ENCODE measurements around the gene PRTG. TPM values are rescaled to one million over a fixed set of nuclear protein-coding genes. Genes with fewer than 3 reads are reported as not detected.
"Not testable (repeated sequence)": the region's sequence is repeated elsewhere in the genome, so short reads cannot be mapped to it uniquely, and the experiment has no call there.

PRTG gene
- total RNA-seq, 1 donor from 2014 or later = under 0.01 TPM

DNA sequence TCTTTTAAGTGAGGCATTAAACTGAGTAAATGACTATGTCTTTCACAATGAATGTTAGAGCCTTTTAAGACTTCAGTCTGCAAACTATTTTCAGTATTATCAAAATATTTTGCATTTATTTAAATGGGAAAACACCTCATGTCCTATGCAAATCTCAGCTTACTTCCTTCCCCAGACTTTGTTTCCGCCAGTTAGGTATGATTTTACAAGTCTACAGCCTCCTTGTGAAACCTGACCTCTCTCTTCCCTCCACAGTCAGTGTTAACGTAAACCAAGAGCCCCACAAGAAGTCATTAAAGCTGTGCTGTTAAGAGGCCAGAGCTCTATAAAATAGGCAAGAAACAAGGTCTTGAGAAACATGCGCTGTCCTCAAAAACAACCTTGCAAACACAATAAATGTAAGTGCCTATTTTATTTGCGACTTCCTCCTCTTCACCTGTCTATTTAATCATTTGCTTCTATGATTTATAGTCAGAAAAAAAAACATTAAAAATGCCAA lies 48.3 kb downstream of the PRTG start:
- H3K36me3 ChIP-seq (ENCODE audit: control insufficient read depth, insufficient read depth, low read length) = no peaks in the 10 kb centered on the region
- H3K27me3 ChIP-seq (ENCODE audit: control insufficient read depth, insufficient read depth, low read length) = no peaks in the 10 kb centered on the region
- TF ChIP-seq, protein P1, sequence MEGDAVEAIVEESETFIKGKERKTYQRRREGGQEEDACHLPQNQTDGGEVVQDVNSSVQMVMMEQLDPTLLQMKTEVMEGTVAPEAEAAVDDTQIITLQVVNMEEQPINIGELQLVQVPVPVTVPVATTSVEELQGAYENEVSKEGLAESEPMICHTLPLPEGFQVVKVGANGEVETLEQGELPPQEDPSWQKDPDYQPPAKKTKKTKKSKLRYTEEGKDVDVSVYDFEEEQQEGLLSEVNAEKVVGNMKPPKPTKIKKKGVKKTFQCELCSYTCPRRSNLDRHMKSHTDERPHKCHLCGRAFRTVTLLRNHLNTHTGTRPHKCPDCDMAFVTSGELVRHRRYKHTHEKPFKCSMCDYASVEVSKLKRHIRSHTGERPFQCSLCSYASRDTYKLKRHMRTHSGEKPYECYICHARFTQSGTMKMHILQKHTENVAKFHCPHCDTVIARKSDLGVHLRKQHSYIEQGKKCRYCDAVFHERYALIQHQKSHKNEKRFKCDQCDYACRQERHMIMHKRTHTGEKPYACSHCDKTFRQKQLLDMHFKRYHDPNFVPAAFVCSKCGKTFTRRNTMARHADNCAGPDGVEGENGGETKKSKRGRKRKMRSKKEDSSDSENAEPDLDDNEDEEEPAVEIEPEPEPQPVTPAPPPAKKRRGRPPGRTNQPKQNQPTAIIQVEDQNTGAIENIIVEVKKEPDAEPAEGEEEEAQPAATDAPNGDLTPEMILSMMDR (IDR thresholded peaks at IDR 0.05; ENCODE audit: insufficient read depth, low read length, severe bottlenecking) = no peak
- FAIRE-seq (no peak), DNase-seq (ENCODE audit: low read depth) (peak; percentile 7)
- H3K4me3 ChIP-seq (ENCODE audit: low read depth, low read length) = no peak overlapping the region

DNA sequence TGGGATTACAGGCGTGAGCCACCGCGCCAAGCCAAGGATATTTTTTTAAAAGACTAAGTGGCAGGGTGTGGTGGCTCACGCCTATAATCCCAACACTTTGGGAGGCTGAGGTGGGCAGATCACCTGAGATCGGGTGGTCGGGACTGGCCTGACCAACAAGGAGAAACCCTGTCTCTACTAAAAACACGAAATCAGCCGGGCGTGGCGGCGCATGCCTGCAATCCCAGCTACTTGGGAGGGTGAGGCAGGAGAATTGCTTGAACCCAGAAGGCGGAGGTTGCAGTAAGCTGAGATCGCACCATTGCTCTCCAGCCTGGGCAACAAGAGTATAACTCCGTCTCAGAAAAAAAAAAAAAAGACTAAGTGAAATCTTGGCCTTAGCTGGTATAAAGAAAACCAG lies 49.8 kb downstream of the PRTG start:
- not testable (repeated sequence) for DNase-seq (ENCODE audit: low read depth); H3K27me3 ChIP-seq (ENCODE audit: control insufficient read depth, insufficient read depth, low read length); H3K4me3 ChIP-seq (ENCODE audit: low read depth, low read length); H3K36me3 ChIP-seq (ENCODE audit: control insufficient read depth, insufficient read depth, low read length); FAIRE-seq

DNA sequence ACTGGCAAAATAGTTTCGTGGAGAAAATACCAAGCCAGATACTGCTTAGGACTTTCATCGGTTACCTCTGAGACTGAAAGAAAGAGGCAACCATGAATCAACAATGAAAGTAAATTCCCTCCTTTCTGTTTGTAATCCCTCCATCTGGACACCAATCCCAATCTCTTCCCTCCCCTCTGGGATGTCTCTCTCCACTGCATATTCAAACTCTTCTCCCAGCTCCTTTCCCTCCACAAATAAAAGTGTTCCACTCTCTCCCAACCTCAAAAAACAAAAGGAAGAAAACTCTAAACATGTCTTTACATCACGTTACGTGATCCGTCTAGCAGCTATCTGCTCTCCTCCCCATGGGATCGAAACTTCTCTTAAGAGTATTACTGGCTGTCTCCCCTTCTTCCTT lies 55.2 kb downstream of the PRTG start:
- TF ChIP-seq, protein P1 (IDR thresholded peaks at IDR 0.05; ENCODE audit: insufficient read depth, low read length, severe bottlenecking) = no peak
- Histone ChIP-seq H3K36me3 (ENCODE audit: control insufficient read depth, insufficient read depth, low read length) (no peaks in the 10 kb centered on the region), H3K4me3 (ENCODE audit: low read depth, low read length) (no peak overlapping the region), H3K27me3 (ENCODE audit: control insufficient read depth, insufficient read depth, low read length) (no peaks in the 10 kb centered on the region)
- FAIRE-seq (peak; percentile 32), DNase-seq (ENCODE audit: low read depth) (no peak)

DNA sequence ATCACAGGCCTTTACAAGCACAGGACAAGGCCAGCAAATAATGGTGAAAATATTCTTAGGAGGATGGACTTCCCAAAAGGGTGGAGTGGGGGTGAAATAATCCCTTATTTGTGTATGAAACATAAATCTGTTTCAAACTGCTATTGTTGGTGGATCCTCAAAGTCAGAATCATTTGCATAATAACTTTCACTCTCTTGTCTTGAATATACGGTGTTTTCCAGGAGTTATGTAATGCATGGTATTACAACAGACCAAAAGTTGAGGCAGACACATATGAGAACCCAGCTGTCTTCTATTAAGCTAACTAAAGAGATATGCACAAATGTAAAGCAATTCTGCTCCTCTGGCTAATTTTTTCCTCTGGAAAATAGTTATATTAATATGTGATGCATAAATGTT lies 57.7 kb downstream of the PRTG start:
- no peak overlapping the region for H3K4me3 ChIP-seq (ENCODE audit: low read depth, low read length)
- no peak for DNase-seq (ENCODE audit: low read depth)
- H3K27me3 ChIP-seq (ENCODE audit: control insufficient read depth, insufficient read depth, low read length) = no peaks in the 10 kb centered on the region
- TF ChIP-seq, protein P1 (IDR thresholded peaks at IDR 0.05; ENCODE audit: insufficient read depth, low read length, severe bottlenecking) = no peak
- FAIRE-seq = no peak
- H3K36me3 ChIP-seq (ENCODE audit: control insufficient read depth, insufficient read depth, low read length) = no peaks in the 10 kb centered on the region

DNA sequence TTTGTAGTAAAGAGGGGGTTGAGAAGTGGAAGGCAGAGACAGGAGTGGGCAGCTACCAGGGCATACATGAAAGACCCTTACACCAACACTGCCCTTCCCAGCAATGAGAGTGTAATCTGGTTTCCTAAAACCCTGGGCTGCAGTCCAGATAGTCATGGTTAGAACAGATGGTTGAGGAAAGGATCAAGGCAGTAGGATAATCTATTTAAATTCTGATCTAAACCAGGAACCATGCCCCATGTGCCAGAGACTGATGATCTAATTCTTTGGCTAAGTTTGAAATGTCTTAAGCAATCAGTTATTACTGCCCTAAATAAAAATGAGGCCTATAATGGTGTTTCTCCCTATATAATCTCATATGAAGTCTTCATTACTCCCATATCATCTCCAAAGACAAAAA lies 59.6 kb downstream of the PRTG start:
- no peaks in the 10 kb centered on the region for H3K36me3 ChIP-seq (ENCODE audit: control insufficient read depth, insufficient read depth, low read length)
- no peak for FAIRE-seq
- TF ChIP-seq, protein P1 (IDR thresholded peaks at IDR 0.05; ENCODE audit: insufficient read depth, low read length, severe bottlenecking) = no peak
- no peak overlapping the region for H3K4me3 ChIP-seq (ENCODE audit: low read depth, low read length)
- DNase-seq (ENCODE audit: low read depth) = no peak
- H3K27me3 ChIP-seq (ENCODE audit: control insufficient read depth, insufficient read depth, low read length) = no peaks in the 10 kb centered on the region

DNA sequence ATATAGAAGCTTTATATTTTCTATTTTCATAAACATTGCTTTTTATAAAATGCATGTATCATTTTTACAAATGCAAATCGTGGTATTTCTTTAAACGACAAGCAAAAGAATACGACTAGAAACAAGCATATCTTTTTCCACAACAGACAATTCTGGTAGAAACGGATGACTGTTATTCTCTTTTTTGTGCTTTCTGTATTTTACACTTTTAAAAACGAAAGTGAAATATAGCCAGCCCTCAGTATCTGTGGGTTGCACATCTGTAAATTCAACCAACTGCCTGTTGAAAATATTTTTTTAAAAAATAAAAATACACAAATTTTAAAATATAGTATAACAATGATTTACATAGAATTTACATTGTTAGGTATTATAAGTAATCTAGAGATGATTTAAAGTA lies 61.3 kb downstream of the PRTG start:
- DNase-seq (ENCODE audit: low read depth) (no peak), FAIRE-seq (no peak)
- Histone ChIP-seq H3K36me3 (ENCODE audit: control insufficient read depth, insufficient read depth, low read length) (no peaks in the 10 kb centered on the region), H3K27me3 (ENCODE audit: control insufficient read depth, insufficient read depth, low read length) (no peaks in the 10 kb centered on the region), H3K4me3 (ENCODE audit: low read depth, low read length) (no peak overlapping the region)
- TF ChIP-seq, protein P1 (IDR thresholded peaks at IDR 0.05; ENCODE audit: insufficient read depth, low read length, severe bottlenecking) = no peak
